Germinal center (tissue), 1 donor: ENCODE results near the gene WIPF1.

Experiments
- DNase-seq: peaks from one replicate; pipeline ENCODE4 v3.0.0; 2012; ENCODE audit warnings: mixed read lengths, low spot score

WIPF1 gene

GRCh38 chr2:174595891-174596397 is 1.7 kb downstream of the WIPF1 start:
- no peak for DNase-seq

- no peak for DNase-seq
Measured at GRCh38 chr2:174595116-174595809, 2.3 kb downstream of the WIPF1 start.

GRCh38 chr2:174594456-174594855 is 3.1 kb downstream of the WIPF1 start:
- DNase-seq, result no peak

GRCh38 chr2:174593574-174594203 is 3.9 kb downstream of the WIPF1 start:
- DNase-seq, result peak; percentile 47

GRCh38 chr2:174593041-174593440 is 4.6 kb downstream of the WIPF1 start:
- DNase-seq, result no peak

GRCh38 chr2:174591740-174592139 is 5.9 kb downstream of the WIPF1 start:
- no peak for DNase-seq

GRCh38 chr2:174590928-174591648 is 6.5 kb downstream of the WIPF1 start:
- DNase-seq, result no peak

- DNase-seq, result no peak
Measured at GRCh38 chr2:174590346-174590745, 7.3 kb downstream of the WIPF1 start.

- no peak for DNase-seq
Measured at GRCh38 chr2:174589334-174589733, 8.3 kb downstream of the WIPF1 start.

- DNase-seq, result no peak
Measured at GRCh38 chr2:174588463-174588862, 9.1 kb downstream of the WIPF1 start.

GRCh38 chr2:174587579-174587978 is 10.0 kb downstream of the WIPF1 start:
- no peak for DNase-seq

- no peak for DNase-seq
Measured at GRCh38 chr2:174586418-174587295, 10.9 kb downstream of the WIPF1 start.

GRCh38 chr2:174585657-174586252 is 11.8 kb downstream of the WIPF1 start:
- DNase-seq, result no peak

- DNase-seq, result no peak
Measured at GRCh38 chr2:174585146-174585545, 12.5 kb downstream of the WIPF1 start.

- no peak for DNase-seq
Measured at GRCh38 chr2:174581491-174581890, 16.1 kb downstream of the WIPF1 start.

- no peak for DNase-seq
Measured at GRCh38 chr2:174580951-174581350, 16.7 kb downstream of the WIPF1 start.

GRCh38 chr2:174577967-174578589 is 19.5 kb downstream of the WIPF1 start:
- no peak for DNase-seq

GRCh38 chr2:174575124-174575776 is 22.4 kb downstream of the WIPF1 start:
- DNase-seq, result no peak

- no peak for DNase-seq
Measured at GRCh38 chr2:174574657-174575056, 22.9 kb downstream of the WIPF1 start.

- no peak for DNase-seq
Measured at GRCh38 chr2:174573621-174574081, 24.0 kb downstream of the WIPF1 start.
